Measurements from ENCODE around the gene PDE10A. TPM values are rescaled to one million over a fixed set of nuclear protein-coding genes. Genes with fewer than 3 reads are reported as not detected.

PDE10A gene
- total and polyA plus RNA-seq, 9 donors: 5.9 to 344 (median 88.7) TPM

DNA sequence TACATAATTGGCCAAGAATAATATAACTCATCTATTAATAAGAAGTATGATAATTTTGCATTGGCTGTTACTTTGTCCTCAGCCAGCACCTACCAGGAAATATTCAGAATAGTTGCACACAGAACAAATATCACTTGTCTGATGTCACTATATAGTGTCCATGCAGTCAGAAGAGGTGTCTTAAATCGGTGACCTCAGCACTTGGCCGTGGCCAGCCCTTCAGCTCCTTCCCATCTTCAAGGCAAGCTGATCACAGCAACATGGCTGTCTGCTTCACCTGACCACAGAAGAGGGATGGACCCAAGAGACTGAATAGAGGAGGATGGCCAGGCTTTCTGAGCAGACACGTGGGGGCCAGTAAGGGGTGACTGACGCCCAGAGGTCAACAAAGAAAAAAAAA is 22.2 kb downstream of the PDE10A start:
- Histone ChIP-seq H3K4me3 (no peak overlapping the region), H3K27ac (no peak overlapping the region), H3K27me3 (no peaks in the 10 kb centered on the region), H3K9me3 (no peaks in the 10 kb centered on the region), H3K4me1 (ENCODE audit: insufficient read depth) (peaks cover 7% of the 10 kb centered on the region), H3K36me3 (no peaks in the 10 kb centered on the region)
- DNase-seq: no peak
- no peak for TF ChIP-seq EP300 (IDR thresholded peaks at IDR 0.05)
- no peak for TF ChIP-seq POLR2A (IDR thresholded peaks at IDR 0.05)
- TF ChIP-seq, protein P1, sequence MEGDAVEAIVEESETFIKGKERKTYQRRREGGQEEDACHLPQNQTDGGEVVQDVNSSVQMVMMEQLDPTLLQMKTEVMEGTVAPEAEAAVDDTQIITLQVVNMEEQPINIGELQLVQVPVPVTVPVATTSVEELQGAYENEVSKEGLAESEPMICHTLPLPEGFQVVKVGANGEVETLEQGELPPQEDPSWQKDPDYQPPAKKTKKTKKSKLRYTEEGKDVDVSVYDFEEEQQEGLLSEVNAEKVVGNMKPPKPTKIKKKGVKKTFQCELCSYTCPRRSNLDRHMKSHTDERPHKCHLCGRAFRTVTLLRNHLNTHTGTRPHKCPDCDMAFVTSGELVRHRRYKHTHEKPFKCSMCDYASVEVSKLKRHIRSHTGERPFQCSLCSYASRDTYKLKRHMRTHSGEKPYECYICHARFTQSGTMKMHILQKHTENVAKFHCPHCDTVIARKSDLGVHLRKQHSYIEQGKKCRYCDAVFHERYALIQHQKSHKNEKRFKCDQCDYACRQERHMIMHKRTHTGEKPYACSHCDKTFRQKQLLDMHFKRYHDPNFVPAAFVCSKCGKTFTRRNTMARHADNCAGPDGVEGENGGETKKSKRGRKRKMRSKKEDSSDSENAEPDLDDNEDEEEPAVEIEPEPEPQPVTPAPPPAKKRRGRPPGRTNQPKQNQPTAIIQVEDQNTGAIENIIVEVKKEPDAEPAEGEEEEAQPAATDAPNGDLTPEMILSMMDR (IDR thresholded peaks at IDR 0.05): no peak
- intact Hi-C loops (cut with DNase I): no loop called here
- 75 to 83% (median 81%) methylated on average over 4 of the region's 4 CpGs for WGBS, 3 donors

DNA sequence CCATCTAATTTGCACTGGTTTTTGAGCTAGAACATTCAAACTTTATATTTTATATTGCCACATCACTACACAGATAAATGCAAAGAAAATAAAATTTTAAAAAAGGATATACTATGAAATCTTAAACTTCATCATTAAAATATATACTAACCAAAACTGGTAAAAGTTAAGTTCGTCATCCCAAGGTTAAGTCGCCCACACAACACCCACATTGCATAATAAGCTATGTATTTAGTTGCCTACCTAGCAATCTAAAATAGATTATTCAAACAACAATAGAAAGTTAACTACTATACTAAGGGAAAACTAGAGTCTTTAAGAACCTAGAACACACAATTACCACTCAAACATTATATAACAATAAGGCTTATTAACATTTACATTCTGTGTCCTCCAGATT is 24.5 kb downstream of the PDE10A start:
- DNase-seq: no peak
- Histone ChIP-seq H3K4me1 (ENCODE audit: insufficient read depth) (peaks cover 7% of the 10 kb centered on the region), H3K36me3 (no peaks in the 10 kb centered on the region), H3K9me3 (no peaks in the 10 kb centered on the region), H3K27me3 (no peaks in the 10 kb centered on the region), H3K27ac (no peak overlapping the region), H3K4me3 (no peak overlapping the region)
- intact Hi-C loops (cut with DNase I): no loop called here
- WGBS, 3 donors: 81 to 90% (median 85%) methylated on average over 2 of the region's 2 CpGs
- TF ChIP-seq EP300 (IDR thresholded peaks at IDR 0.05) (no peak), POLR2A (IDR thresholded peaks at IDR 0.05) (no peak)
- TF ChIP-seq, protein P1 (IDR thresholded peaks at IDR 0.05): no peak

DNA sequence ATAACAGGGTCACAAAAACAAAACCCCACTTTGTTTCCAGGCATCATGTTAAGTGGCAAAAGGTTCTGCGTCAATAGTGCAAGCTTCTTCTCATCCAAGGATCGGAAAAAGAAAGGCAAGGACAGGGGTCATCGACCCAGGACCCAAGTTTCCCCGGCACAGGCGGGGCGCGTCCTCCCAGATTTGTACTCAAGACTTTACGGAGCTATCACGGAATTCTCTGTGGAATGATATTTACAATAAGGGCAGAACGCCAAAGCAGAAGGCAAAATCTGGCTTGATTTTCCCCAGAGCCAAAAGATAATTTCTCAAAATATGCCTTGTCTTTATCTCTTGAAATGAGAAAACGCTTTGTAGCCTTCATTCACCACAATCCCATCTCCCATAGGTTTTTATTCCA is 25.5 kb downstream of the PDE10A start:
- no peak for TF ChIP-seq POLR2A (IDR thresholded peaks at IDR 0.05)
- Histone ChIP-seq H3K27ac (no peak overlapping the region), H3K4me1 (ENCODE audit: insufficient read depth) (peaks cover 7% of the 10 kb centered on the region), H3K4me3 (no peak overlapping the region), H3K9me3 (no peaks in the 10 kb centered on the region), H3K27me3 (no peaks in the 10 kb centered on the region), H3K36me3 (no peaks in the 10 kb centered on the region)
- intact Hi-C loops (cut with DNase I): no loop called here
- 2 to 16% (median 8%) methylated on average over 11 of the region's 11 CpGs for whole genome bisulfite sequencing, 3 donors
- no peak for DNase-seq

DNA sequence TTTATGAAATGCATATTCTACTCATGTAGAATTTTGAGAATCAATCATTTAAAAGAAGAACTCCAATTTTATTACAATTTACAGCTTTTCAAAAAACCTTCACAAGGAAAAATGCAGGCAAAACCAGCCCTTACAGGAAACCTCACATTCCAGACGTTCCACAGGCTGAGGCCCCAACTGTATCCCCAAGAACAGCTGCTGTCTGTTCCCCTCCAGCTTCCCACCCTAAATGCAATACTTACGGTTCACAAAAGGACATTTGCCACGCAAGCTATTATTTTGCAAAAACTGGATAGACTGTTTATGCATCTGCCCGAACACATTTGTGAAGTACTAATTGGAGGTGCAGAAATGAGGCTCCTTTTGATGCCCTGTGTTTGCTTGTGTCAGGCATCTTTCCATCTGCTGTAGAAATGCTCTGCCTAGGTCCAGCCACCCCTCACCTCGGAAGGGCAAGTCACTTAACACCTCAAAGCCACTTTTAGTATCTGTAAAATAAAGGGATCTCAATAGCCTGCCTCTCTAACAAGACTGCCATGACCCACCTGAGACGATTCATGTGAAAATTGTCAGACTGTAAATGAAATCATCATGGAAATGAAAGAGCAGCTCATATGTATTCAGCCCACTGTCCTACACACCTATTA is 26.5 kb downstream of the PDE10A start:
- intact Hi-C loops (cut with DNase I): no loop called here
- WGBS, 3 donors: 22 to 42% (median 25%) methylated on average over 6 of the region's 6 CpGs
- H3K27ac ChIP-seq: no peak overlapping the region

DNA sequence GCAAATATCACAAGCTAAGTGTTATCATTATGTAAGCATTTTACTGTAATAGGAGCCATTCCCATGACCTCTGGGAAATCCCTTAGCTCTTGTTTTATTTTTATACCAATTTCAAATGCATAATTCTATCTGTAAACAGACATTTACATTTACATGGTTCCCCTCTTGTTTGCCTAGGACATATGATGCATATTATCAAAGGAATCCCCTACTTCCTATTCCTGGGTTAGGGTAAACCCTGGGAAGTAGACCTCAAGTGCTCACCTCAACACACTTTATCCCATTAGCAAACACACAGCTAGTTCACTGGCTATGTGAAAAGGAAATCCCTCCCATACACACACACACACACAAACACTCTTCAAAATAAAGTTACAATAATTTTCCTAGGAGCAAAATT is 27.1 kb downstream of the PDE10A start:
- Histone ChIP-seq H3K4me3 (no peak overlapping the region), H3K4me1 (ENCODE audit: insufficient read depth) (peaks cover 7% of the 10 kb centered on the region), H3K27ac (no peak overlapping the region), H3K36me3 (no peaks in the 10 kb centered on the region), H3K9me3 (no peaks in the 10 kb centered on the region), H3K27me3 (no peaks in the 10 kb centered on the region)
- no peak for DNase-seq
- TF ChIP-seq, protein P1 (IDR thresholded peaks at IDR 0.05): no peak
- no peak for TF ChIP-seq EP300 (IDR thresholded peaks at IDR 0.05)
- intact Hi-C loops (cut with DNase I): no loop called here

More for the DNA sequence above, 26.5 kb downstream of the PDE10A start:
- Histone ChIP-seq H3K9me3 (no peaks in the 10 kb centered on the region), H3K27me3 (no peaks in the 10 kb centered on the region), H3K36me3 (no peaks in the 10 kb centered on the region), H3K4me3 (no peak overlapping the region), H3K4me1 (ENCODE audit: insufficient read depth) (peaks cover 7% of the 10 kb centered on the region)
- DNase-seq: no peak
- TF ChIP-seq, protein P1 (IDR thresholded peaks at IDR 0.05): no peak
- TF ChIP-seq POLR2A (IDR thresholded peaks at IDR 0.05) (no peak), EP300 (IDR thresholded peaks at IDR 0.05) (no peak)

Data from ovary (tissue), 9 donors.